ENCODE results near the gene MAT2B.
"Not testable (repeated sequence)": the region's sequence is repeated elsewhere in the genome, so short reads cannot be mapped to it uniquely, and the experiment has no call there.

DNA sequence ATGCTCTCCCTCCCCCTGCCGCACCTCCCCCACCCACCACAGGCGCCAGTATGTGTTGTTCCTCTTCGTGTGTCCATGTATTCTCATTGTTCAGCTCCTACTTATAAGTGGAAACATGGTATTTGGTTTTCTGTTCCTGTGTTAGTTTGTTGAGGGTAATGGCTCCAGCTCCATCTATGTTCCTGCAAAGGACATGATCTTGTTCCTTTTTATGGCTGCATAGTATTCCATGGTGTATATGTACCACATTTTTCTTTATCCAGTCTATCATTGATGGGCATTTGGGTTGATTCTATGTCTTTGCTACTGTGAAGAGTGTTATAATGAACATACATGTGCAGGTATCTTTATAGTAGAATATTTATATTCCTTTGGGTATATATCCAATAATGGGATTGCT, 31.0 kb downstream of the MAT2B start:
- not testable (repeated sequence) for TF ChIP-seq SP2 (IDR thresholded peaks at IDR 0.05; ENCODE audit: low read length); ASH2L (IDR thresholded peaks at IDR 0.05; ENCODE audit: low read length); ZNF274 (IDR thresholded peaks at IDR 0.05; ENCODE audit: borderline replicate concordance, extremely low read depth, low read length); YY1 (IDR thresholded peaks at IDR 0.05; ENCODE audit: low read depth, low read length); TBP (IDR thresholded peaks at IDR 0.05; ENCODE audit: low read depth, low read length); POLR2AphosphoS5 (IDR thresholded peaks at IDR 0.05; ENCODE audit: low read depth, low read length)
- TF ChIP-seq, protein P1, sequence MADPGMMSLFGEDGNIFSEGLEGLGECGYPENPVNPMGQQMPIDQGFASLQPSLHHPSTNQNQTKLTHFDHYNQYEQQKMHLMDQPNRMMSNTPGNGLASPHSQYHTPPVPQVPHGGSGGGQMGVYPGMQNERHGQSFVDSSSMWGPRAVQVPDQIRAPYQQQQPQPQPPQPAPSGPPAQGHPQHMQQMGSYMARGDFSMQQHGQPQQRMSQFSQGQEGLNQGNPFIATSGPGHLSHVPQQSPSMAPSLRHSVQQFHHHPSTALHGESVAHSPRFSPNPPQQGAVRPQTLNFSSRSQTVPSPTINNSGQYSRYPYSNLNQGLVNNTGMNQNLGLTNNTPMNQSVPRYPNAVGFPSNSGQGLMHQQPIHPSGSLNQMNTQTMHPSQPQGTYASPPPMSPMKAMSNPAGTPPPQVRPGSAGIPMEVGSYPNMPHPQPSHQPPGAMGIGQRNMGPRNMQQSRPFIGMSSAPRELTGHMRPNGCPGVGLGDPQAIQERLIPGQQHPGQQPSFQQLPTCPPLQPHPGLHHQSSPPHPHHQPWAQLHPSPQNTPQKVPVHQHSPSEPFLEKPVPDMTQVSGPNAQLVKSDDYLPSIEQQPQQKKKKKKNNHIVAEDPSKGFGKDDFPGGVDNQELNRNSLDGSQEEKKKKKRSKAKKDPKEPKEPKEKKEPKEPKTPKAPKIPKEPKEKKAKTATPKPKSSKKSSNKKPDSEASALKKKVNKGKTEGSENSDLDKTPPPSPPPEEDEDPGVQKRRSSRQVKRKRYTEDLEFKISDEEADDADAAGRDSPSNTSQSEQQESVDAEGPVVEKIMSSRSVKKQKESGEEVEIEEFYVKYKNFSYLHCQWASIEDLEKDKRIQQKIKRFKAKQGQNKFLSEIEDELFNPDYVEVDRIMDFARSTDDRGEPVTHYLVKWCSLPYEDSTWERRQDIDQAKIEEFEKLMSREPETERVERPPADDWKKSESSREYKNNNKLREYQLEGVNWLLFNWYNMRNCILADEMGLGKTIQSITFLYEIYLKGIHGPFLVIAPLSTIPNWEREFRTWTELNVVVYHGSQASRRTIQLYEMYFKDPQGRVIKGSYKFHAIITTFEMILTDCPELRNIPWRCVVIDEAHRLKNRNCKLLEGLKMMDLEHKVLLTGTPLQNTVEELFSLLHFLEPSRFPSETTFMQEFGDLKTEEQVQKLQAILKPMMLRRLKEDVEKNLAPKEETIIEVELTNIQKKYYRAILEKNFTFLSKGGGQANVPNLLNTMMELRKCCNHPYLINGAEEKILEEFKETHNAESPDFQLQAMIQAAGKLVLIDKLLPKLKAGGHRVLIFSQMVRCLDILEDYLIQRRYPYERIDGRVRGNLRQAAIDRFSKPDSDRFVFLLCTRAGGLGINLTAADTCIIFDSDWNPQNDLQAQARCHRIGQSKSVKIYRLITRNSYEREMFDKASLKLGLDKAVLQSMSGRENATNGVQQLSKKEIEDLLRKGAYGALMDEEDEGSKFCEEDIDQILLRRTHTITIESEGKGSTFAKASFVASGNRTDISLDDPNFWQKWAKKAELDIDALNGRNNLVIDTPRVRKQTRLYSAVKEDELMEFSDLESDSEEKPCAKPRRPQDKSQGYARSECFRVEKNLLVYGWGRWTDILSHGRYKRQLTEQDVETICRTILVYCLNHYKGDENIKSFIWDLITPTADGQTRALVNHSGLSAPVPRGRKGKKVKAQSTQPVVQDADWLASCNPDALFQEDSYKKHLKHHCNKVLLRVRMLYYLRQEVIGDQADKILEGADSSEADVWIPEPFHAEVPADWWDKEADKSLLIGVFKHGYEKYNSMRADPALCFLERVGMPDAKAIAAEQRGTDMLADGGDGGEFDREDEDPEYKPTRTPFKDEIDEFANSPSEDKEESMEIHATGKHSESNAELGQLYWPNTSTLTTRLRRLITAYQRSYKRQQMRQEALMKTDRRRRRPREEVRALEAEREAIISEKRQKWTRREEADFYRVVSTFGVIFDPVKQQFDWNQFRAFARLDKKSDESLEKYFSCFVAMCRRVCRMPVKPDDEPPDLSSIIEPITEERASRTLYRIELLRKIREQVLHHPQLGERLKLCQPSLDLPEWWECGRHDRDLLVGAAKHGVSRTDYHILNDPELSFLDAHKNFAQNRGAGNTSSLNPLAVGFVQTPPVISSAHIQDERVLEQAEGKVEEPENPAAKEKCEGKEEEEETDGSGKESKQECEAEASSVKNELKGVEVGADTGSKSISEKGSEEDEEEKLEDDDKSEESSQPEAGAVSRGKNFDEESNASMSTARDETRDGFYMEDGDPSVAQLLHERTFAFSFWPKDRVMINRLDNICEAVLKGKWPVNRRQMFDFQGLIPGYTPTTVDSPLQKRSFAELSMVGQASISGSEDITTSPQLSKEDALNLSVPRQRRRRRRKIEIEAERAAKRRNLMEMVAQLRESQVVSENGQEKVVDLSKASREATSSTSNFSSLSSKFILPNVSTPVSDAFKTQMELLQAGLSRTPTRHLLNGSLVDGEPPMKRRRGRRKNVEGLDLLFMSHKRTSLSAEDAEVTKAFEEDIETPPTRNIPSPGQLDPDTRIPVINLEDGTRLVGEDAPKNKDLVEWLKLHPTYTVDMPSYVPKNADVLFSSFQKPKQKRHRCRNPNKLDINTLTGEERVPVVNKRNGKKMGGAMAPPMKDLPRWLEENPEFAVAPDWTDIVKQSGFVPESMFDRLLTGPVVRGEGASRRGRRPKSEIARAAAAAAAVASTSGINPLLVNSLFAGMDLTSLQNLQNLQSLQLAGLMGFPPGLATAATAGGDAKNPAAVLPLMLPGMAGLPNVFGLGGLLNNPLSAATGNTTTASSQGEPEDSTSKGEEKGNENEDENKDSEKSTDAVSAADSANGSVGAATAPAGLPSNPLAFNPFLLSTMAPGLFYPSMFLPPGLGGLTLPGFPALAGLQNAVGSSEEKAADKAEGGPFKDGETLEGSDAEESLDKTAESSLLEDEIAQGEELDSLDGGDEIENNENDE (IDR thresholded peaks at IDR 0.05; ENCODE audit: insufficient replicate concordance, low read length): not testable (repeated sequence)
- TF ChIP-seq, protein P2, sequence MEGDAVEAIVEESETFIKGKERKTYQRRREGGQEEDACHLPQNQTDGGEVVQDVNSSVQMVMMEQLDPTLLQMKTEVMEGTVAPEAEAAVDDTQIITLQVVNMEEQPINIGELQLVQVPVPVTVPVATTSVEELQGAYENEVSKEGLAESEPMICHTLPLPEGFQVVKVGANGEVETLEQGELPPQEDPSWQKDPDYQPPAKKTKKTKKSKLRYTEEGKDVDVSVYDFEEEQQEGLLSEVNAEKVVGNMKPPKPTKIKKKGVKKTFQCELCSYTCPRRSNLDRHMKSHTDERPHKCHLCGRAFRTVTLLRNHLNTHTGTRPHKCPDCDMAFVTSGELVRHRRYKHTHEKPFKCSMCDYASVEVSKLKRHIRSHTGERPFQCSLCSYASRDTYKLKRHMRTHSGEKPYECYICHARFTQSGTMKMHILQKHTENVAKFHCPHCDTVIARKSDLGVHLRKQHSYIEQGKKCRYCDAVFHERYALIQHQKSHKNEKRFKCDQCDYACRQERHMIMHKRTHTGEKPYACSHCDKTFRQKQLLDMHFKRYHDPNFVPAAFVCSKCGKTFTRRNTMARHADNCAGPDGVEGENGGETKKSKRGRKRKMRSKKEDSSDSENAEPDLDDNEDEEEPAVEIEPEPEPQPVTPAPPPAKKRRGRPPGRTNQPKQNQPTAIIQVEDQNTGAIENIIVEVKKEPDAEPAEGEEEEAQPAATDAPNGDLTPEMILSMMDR (IDR thresholded peaks at IDR 0.05; ENCODE audit: control extremely low read depth in 1 of 3, insufficient read depth in 1 of 3, low read depth in 1 of 3, low read length in 3 of 3): not testable (repeated sequence)
- TF ChIP-seq, protein P3, sequence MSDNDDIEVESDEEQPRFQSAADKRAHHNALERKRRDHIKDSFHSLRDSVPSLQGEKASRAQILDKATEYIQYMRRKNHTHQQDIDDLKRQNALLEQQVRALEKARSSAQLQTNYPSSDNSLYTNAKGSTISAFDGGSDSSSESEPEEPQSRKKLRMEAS (IDR thresholded peaks at IDR 0.05): not testable (repeated sequence)
